T-helper 22 cell (primary cell): Measurements from ENCODE around the gene SLC17A5.
A peak's percentile ranks its signal among the peaks of the same experiment; 100 is the strongest.
"Not testable (repeated sequence)": the region's sequence is repeated elsewhere in the genome, so short reads cannot be mapped to it uniquely, and the experiment has no call there.

Experiments used
- DNase-seq: peaks from one replicate; pipeline ENCODE4 v3.0.0-alpha.2; 2020; ENCODE audit warnings: low read depth

Gene SLC17A5

GRCh38 chr6:73666393-73666792 lies 12.6 kb upstream of the SLC17A5 start:
- DNase-seq: no peak

DNA sequence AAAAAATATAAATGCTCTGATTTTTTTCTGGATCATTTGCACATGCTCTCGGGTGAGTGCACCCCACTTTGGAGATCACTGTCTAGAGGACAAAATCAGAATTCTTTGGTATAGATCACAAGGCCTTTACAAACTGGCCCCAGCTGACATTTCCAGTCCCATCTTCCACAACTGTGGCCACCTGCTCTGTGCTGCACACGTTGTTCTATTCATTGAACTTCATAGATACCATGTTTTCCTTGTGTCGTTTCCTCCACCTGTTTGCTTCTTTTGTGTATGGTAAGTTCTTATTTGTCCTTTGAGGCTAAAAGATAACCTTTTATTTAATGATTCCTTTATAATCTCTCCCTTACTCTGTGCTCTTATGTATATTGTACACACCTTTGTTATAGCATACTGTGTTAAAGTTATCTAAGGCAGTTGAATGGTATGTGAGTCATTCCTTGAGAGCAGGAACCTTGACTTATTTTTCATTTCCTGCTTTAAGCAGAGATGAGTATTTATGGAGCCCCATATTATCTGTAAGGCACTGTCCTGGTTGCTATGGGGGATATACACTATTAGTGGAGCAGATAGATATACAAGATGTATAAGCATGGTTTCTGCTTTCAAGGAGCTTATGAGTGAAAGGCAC lies 12.0 kb upstream of the SLC17A5 start:
- no peak for DNase-seq

DNA sequence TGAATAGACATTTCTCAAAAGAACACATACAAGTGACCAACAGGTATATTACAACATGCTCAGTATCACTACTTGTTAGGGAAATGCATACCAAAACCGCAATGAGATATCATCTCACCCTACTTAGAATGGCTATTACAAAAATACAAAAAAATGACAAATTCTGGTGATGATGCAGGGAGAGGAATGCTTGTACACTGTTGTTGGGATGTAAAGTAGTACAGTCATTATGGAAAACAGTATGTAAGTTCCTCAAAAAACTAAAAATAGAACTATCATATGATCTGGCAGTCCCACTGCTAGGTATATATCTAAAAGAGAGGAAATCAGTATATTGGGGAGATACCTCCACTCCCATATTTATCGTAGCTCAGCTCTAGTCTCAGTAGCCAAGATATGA lies 10.9 kb upstream of the SLC17A5 start:
- no peak for DNase-seq

DNA sequence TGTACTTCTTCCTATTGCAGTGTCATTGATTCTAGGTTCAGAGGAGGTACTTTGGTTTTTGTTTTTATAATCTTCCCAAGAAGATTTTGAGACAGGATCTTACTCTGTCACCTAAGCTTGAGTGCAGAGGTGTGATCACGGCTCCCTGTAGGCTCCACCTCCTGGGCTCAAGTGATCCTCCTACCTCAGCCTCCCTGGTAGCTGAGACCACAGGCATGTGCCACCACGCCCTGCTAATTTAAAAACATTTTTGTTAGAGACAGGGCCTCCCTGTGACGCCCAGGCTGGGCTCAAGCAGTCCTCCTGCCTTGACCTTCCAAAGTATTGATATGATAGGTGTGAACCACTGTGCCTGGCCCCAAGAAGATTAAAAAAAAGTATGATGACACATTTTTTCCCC lies 3.4 kb upstream of the SLC17A5 start:
- DNase-seq: no peak

DNA sequence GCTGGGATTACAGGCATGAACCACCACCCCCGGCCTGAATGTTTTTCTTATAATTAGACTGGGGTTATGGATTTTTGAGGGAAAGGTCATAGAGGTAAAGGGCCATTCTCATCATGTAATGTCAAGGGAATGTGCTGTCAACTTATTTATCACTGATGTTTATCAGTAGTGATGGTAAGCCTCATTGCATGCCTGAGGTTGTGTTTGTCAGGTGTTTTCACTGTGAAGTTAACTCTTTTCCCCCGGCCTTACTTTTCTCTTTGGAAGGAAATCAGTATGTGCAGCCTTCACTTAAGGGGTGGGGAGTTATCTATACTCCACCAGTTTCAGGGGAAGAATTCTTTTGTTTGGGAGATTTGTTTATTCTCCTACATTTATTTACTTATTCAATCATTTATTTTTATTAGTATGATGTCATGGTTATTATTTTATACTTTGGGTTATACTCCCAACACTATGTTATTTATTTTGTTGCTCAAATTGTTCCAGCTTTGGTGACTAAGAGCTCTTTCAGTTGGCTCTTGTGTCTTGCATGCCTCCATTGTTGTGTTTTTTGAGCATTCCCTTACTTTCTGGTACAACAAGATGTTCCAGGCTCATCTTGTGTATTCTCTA lies 2.8 kb upstream of the SLC17A5 start:
- no peak for DNase-seq

DNA sequence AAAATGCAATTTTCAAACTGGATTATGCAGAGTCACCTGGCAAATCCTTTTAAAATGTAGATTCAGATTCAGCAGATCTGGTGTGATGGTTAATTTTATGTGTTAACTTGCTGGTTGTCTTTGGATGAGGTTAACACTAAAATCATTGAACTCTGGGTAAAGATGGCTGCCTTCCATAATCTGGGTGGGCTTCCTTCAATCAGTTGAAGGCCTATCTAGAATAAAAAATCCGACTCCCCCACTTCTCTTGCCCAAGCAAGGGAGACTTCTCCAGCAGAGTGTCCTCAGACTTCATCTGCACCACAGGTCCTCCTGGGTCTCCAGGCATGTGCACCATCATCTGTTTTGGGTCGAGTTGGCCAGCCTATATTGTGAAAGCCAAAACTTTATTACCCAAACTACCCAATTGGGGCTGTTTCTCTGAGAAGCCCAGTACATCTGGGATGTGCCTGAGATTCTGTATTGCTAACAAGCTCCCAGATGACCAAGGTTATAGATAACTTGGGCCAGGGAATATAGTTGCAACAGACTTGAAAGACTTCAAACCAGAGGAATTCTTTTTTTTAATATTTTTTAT lies 1.6 kb upstream of the SLC17A5 start:
- DNase-seq: no peak

DNA sequence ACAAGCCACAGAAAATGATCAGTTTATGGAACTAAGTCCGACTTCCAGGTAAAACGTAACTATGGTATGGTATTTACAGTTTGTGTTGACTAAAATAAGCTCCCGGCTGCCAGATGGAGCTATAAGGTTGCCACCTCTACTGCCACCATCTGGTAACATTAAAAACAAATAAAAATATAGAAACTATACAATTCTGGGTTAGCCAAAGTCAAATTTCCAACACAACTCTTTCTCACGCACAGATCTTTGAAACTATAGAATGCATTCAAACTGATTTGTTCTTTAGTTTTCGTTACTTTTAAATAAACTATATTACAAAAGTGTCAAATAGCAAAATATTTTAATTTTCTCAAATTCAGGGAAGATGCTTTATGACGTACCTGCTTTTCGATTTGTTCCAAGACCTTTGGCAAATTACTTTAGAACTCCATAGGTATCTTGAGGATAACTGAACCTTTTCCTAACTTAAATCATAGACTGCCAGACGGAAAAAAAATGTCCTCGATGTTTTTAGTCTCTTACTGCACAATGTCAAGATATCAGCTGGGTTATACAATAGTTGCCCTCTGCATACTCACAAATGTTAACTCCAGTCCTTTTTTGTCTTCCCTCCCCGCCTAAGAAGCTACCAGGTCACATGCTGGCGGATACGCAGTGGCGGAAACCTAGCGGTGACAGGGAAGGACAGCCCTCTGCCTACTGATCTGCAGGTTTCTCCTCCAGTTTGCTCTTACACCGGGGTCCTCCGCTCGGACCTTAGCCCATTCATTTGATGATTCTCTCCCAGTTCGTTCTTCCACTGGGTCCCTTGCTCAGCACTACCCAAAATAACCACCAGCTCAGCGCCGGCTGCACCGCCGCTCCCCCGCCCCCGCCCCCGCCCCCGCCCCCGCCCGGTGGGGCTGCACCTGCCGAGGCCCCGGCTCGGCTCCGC lies 888 bp downstream of the SLC17A5 start:
- DNase-seq: peak; percentile 59

GRCh38 chr6:73649783-73650182 lies 4.0 kb downstream of the SLC17A5 start:
- DNase-seq: no peak

- no peak for DNase-seq
These were observed 5.6 kb downstream of the SLC17A5 start for GRCh38 chr6:73648166-73648565.

DNA sequence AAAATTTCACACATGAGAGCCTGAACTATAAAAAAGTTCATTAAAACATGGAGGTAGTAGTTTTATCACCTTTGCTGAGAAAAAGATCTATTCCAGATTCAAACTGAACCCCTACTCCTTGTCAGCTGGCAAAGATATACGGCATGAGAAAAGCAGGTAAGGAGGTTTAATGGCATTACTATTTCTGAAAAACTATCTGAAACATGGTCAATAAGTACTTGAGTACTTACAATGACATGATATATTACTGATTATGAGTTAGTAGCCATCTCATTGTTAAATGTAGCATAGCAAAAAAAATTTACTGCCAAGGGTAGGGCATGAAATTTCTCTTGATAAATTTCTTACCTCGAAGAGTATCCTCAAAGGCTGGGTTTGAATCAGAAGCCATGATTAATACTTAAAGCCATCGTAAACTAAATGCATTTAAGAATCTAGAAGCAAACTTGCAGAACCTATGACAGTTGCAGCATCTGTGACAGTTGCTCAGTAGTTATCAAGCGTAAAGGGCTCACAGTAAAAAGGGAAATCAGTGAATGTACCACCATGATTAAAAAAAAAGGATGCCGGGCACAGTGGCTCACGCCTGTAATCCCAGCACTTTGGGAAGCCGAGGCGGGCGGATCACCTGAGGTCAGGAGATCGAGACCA lies 8.7 kb downstream of the SLC17A5 start:
- no peak for DNase-seq

DNA sequence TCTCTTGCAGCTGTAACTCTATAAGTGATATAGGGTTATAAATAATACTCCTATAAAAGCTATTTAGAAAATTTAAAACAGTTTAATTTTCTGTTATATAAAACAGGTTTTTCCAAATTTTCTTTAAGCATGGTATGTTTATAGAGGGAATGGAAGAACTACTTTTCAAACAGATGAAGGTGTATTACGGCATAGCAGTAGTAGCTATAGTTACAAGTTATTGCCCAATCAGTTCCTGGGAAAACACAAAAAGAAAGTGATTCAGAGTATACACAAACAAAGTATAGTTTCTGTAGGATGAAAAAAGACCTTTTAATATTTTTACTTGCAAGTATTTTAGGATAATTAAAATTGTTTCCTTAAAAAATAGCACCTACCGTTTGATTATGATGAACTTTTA lies 9.8 kb downstream of the SLC17A5 start:
- DNase-seq: no peak

DNA sequence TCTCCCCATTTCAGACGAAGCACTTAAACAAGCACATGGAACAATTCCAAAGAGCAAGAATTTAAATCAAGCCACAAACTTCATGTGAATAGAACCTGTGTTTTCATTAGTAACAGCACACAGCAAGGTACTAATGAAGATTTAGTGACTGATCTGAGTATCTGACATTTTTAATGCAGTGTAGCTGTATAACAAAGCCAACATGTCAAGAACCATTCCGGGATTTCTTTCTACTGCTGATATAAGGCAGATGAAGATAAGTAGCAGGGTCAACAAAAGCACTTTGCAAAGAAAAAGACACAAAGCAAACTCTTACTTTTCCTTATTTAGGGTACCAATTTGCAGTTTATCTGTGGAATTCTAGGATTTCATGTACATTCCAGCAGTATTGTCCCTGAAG lies 11.3 kb downstream of the SLC17A5 start:
- DNase-seq: no peak

DNA sequence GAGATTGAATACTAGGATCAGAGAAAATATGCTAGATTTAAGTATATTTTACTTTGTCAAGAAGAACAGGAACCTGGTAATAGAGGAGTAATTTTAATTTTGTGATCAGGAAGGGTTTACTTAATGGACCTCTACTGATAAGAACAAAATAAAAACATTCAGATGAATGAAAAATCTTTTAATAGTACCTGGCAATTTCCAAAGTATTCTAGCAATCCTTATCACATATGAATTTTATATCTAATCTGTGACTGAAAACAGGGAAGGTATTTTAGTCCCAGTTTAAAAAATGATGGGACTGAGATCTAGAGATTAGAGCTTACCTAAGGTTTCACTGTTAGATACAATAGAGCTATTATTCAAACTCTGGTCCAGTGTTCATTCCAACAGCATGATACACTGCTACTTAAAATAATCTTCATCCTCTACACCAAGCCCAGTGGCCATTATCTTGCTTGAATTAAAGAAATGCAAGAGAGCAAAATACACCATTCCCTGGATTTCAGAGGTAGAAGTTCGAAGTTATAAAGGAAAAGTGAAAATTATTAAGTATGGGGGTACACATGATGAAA lies 13.5 kb downstream of the SLC17A5 start:
- no peak for DNase-seq

GRCh38 chr6:73639040-73639439 lies 14.8 kb downstream of the SLC17A5 start:
- no peak for DNase-seq

DNA sequence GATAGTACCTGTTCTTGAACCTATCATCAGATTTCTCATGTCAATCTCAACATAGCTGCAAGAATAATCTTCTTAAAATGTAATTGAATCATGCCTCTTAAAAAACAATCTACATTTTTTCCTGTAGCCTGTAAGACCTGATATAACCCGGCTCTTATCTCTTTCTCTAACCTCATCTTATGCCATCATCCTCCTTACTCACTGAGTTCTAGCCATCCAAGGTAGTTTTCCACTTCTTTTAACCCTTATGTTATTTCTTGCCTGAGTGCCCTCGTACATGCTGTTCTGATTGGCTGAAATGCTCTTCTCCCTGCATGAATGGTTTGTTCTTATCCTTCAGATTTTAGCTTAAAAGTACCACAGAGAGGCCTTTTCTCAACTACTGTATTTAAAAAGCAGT lies 16.4 kb downstream of the SLC17A5 start:
- no peak for DNase-seq

GRCh38 chr6:73636048-73636447 lies 17.7 kb downstream of the SLC17A5 start:
- DNase-seq: no peak

DNA sequence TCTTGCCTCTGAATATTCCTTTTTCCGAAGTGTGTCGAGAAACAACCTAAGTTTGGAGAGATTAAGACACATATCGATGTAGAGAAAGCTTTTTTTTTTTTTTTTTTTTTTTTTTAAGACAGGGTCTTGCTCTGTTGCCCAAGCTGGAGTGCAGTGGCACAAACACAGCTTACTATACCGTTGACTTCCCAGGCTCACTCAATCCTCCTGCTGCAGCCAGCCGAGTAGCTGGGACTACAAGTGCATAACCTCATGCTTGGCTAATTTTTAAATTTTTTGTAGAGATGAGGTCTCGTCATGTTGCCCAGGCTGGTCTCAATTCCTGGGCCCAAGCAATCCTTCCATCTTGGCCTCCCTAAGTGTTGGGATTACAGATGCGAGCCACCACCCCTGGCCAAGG lies 21.4 kb downstream of the SLC17A5 start:
- no peak for DNase-seq

DNA sequence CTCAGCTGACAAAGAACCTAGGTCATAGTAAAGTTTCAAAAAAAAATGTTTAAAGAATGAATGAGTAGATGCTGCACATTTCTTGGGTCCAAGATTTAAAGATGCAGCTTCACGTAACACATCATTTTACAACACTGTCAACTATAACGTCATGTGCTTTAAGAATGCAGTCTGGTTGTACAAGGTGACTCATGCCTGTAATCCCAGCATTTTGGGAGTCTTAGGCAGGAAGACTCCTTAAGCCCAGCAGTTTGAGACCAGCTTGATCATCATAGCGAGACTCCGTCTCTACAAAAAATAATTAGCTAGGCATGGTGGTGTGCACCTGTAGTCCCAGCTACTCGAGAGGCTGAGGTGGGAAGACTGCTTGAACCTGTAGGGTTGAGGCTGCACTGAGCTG lies 21.9 kb downstream of the SLC17A5 start:
- DNase-seq: no peak

DNA sequence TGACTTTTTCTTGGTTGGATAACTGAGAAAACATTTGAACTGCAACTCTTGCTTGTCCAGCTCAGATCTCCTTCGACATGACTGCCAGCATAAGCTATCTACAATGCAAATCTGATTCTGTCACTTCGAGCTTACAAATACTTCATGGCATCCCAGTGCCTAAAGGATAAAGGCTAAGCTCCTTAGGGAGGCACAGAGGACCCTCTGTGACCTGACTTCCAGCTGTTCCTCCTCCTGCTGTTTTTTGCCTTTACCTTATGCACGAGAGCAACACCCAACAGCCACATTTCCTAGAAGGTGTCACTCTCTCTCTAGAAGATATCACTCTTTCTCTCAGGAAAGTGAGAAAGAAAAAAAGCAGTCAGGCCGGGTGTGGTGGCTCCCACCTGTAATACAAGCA lies 23.4 kb downstream of the SLC17A5 start:
- DNase-seq: no peak

DNA sequence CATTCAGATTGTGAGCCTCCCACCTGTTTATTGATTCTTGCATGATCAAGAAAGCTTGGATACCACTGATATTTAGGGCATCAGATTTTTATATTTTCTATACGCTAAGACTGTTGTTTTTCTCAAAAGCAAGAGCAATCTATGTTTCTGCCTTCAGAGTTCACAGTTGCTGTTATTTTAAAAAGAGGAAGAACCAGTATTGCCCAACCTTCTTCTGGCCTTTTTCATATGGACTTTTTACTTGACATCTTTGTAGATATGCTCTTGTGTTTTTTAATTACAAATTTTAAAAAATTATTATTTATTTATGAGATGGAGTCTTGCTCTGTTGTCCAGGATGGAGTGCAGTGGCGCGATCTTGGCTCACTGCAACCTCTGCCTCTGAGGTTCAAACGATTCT lies 28.9 kb downstream of the SLC17A5 start:
- no peak for DNase-seq

- DNase-seq: not testable (repeated sequence)
These were observed 30.3 kb downstream of the SLC17A5 start for GRCh38 chr6:73623480-73623879.

GRCh38 chr6:73618082-73618481 lies 35.7 kb downstream of the SLC17A5 start:
- not testable (repeated sequence) for DNase-seq
